HG02642 (cell line): ENCODE measurements around the gene RNH1.

Source experiments
- ATAC-seq: cut with Tn5 transposase; IDR thresholded peaks from one replicate; pipeline ENCODE4 v1.9.1; 2021; ENCODE audit warnings: mild to moderate bottlenecking; ENCODE audit not compliant: unreplicated experiment, poor library complexity

Gene RNH1

DNA sequence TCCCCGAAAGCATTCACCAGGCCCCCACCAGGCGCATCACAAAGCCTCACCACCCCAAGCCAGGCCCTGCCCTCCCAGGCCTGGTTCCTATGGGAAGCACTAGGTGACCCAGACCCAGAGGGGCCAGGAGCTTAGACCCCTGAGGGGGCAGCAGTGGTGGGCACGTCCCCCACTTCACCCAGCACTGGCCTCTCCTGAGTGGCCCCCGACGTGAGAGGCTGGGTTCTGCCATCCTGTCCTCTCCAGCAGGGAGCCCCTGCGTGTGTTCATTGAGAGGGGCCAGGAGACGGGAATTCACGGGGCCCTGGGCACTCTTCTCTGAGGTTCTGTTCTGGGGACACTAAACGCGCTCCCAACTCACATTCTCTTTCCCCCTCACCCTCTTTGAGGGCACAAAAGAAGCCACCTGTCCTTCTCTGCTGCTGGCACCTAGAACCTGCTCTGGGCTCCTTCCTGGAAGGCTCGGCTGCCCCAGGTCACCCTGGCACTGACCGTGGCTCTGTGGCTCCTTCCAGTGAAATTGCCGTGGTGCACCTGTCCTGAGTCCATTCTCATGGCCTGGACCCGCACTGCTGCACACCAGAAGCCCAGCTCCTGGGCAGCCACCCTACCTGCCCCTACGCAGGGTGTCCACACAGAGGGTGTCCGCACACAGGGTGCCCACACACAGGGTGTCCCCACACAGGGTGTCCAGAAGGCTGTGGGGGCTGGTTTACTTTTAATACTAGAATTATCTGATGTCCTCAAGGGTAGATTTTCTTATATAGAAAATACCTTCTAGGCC lies 44.7 kb downstream of the RNH1 start:
- no peak for ATAC-seq

DNA sequence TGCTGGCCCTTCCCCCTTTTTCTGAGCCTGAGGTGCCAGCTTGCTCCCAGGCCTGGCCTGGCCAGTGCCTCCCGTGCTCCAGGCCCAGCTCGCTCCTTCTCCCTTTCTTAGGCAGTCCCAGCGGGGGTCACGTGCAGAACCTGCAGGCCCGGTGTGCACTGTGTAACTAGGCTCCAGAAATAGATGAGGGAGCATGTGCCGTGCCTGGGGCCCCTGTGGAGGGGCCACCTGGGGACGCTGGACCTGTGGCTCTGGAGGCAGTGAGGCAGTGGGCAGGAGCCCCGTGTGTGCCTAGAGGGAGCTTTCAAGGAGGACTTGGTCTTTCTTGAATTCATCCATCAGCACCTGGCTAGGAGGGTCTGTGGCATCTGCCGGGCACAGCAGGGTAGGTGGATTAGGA lies 45.4 kb downstream of the RNH1 start:
- ATAC-seq = no peak

DNA sequence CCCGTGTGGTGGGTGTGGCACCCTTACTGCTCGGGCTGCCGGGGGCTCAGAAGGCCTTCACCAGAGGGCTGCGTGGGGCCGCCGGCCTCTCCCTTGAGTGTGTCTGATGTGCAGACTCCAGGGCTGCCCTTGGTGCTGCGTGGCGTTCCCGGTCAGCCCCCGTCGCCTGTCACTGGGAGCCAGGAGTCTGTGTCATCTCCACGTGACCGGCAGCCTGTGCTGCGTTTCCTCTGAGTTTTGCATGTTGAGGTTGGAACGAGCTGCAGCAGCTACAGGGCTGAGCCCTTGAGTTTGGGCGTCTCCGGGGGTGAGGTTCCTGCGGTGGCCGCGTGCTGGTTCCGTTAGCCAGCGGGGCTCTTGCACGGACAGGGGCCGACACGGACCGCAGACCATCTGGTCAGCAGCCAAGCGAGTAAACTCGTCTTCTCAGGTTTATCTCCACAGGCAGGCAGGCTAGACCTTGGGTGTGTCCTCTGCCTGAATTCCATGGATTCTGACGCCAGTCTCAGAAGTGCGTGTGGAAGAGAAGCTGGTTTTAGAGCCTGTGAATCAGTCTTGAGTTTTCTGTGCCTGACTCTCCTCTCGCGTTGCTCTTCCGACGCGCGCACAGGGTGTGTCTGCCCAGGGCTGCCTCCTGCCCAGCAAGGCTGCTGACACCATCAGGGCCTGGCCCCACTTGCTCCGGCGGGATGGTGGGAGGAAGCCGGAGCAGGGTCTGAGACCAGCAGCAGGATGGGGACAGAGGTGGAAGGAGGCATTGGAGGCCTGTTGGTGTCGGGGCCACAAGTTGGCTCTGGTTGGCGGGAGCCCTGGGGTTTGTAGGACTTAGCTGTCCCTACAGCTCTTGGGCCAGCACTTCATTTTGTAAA lies 46.5 kb downstream of the RNH1 start:
- no peak for ATAC-seq

DNA sequence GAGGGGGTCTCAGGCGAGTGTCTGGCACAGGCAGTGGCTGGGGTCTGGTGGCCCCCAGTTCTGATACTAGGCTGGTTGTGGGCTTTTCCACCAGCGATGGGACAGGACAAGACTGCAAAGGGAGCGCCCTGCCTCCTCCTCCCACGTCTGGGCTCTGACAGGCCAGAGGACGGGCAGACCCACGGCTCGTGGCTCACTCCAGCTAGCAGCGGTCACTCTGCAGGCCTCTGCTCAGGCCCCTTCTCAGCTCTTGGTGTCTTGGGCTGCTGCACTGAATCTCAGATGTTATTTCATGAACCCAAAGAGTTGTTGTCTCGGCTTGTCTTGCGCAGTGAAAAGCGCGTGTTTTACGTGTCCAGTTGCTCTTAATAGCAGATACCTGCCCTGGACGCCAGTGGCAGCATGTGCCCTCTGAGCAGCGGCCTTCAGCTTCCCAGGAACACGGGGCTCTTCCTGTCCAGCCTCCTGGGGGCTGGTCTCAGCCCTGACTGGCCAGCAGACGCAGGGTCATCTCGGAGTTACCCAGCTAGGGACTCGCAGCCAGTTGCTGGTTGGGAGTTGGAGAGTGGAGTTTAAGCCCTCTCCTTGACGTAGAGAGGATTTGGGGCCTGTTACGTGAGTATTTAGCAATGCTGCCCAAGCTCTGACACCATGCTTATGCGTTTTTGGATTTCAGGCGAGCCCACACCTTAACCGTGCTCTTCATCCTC lies 47.4 kb downstream of the RNH1 start:
- no peak for ATAC-seq

DNA sequence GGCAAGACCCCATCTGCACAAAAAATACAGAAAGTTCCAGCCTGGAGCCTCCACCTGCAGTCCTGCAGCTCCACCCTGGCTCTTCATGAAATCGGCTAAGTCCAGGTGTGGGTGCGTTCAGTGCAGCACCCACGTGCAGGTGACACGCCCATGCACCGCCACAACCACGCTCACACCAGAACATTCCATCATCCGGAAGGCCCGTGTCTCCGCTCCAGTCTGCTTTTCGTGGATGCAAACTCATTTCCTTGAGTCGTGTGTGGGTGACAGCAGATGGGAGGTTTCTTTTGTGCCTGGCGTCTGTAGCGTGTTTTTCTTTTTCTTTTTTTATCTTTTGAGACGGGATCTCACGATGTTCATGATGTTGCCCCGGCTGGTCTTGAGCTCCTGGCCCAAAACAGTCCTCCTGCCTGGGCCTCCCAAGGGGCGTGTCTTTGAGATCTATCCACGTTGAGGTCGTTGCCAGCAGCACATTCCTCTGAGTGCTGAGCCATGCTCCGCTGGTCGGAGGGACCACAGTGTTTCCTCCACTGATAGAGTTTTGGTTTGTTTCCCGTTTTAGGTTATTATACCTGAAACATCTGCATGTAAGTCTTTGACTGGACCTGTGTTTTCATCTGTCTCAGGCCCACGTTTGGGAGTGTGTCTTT lies 49.8 kb downstream of the RNH1 start:
- no peak for ATAC-seq

DNA sequence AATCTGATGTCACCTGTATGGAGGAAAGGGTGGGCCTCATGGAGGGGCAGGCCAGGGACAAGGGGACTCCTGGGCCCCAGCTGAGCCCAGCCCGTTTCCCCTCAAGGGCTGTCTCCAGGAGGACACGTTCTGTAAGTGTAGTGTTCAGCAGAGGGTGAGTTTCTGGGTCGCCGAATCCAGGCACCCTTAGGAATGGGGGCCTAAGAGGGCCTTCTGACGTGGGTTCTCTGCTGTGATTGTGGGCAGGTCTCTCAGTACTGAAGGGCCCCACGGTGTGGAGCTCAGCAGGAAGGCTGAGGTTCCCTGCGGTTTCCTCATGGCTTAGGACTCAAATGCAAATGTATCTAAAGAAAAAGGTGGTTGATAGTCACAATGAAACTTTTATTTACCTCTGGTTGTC lies 50.5 kb downstream of the RNH1 start:
- ATAC-seq = no peak

DNA sequence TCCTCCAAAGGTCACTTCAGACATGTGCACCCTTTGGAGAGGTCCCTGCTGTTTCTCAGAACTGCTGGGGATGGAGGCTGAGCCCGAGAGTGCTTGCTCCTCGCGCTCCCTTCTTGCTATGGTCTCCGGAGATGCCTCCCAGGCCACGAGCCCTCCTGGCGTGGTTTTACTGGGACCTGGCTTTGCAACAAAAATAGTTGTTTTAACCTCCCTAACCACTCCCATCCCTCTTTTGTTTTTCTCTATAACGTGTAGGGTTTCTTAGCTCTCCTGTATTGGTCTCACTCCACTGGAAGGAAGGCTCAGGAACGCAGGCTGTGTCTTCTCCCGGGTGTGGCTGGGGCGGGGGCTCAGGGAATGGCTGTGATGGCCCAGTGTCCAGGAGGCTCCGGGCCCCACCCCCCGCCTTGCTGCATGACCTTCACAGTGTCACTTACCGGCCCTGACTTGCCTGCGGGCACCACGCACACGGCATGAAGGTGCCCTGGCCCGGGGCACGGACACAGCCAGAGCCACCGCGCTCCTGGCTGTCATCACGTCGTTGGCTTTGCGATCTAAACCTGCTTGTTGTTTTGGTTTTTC lies 51.4 kb downstream of the RNH1 start:
- ATAC-seq = no peak

DNA sequence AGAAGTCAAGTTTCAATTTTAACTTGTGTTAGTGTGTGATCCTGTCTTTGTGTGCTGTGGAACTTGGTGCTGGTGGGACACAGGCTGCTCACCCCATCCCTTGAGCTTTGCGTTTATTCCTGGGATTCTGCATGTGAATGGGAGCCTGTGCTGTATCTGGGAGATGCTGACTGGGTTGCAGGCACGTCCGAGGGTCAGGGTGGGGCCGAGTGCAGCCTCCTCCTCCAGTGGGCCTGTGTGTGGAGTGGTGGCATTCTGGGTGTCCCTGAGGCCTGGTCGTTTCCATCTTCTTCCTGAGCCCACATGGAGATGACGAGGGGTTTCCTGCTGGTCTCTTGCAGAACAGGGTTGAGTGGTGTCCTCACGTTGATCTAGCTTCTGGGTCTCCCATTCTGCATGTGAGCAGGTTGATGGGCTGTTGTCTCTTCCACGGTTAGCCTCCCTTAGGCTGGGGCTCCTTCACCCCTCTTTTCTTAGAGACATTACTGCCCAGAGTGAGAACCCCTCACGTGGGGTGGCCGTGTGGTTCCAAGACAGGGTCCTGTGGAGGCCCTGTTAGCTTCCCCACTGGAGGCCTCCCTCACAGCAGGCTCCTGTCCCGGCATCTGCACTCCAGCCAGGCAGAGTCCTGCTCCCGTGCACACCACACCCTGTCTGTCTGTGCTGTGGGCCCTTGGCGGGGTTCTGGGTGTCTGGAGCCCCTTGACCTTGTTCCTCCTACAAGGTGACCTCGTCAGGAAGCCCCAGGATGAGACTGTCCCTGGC lies 52.1 kb downstream of the RNH1 start:
- no peak for ATAC-seq

DNA sequence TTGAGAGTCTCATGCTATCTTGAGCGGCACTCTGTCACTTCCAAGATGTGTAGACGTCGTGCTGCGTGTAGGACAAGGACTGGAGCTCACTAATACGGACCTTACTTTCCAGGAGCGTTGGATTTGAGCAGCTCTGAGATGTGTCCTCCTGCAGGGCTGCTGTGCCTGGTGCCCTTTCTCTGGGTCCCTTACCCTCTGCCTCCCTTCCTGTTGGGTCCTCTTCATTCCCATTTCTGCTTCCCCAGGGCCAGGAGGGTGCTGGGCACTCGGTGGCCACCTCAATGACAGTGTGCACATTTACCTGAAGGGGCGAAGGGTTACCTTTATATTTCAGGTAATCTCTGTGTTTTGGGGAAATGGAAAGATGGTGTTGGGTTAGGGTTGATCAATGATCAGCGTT lies 53.0 kb downstream of the RNH1 start:
- ATAC-seq = no peak

DNA sequence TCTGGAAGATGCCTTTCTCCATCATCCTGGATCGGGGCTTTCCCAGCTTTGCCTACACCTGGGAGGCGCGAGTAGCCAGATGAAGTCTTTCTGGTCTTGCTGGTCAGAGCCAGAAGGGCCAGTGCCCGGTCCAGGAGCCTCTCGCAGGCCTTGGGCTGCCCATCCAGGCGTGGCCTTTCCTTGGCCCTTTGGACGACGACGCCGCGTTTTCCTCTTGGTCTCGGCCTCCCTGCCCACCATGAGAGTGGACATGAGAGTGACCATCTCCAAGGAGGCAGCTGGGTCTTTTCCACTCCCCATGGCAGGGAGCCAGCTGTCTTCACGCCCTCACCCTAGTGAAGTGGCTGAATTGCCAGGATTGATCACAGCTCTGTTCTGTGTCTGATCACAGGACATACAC lies 53.5 kb downstream of the RNH1 start:
- no peak for ATAC-seq

DNA sequence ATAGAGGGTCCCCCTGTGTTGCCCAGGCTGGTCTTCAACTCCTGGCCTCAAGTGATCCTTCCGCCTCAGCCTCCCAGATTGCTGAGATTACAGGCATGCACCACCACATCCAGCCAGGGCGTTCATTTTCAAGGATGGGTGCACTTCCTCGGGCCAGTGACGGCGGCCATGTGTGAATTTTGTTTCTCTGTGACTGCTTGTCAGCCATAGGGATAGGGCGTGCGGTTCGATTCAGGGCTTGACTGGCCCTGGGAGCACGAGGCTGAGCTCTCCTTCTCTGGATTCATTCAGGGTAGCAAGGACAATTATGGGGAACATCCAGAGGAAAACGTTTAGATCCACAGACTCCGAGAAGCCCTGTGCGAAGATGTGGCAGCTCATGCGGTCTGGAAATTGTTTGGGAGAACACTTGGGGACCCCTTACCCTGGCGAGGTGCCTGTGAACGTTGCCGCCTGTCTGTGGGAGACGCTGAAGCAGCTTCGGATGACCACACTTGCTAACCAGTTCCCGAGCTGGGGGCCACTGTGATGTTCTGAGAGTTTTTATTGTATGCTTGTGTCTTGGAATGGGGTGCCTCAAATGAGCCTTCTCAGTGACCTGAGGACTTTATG lies 54.0 kb downstream of the RNH1 start:
- no peak for ATAC-seq

DNA sequence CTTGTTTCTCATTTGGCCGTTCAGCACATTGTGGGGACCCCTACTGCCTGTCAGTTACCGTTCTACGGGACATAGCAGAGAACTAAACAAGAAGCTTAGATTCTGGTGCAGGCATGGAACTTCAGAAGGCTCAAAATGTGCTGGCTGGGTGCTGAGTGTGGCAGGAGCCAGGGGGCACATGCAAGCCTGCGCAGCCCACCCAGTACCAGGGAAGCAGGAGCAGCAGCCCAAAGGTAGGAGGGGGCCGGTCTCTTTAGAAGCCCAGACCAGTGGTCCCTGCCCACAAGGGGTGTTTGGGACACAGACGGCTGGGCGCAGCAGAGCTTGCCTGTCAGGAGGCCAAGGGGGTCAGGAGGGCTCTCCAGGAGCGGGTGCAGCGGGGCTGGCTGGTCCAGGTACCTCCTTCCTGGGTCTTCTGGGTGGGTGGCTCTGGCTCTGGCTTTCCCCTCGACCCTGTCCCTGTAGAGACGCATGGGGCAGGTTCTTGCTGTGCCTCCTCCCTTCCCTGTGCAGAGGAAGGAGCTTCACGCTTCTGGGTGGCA lies 54.8 kb downstream of the RNH1 start:
- no peak for ATAC-seq

DNA sequence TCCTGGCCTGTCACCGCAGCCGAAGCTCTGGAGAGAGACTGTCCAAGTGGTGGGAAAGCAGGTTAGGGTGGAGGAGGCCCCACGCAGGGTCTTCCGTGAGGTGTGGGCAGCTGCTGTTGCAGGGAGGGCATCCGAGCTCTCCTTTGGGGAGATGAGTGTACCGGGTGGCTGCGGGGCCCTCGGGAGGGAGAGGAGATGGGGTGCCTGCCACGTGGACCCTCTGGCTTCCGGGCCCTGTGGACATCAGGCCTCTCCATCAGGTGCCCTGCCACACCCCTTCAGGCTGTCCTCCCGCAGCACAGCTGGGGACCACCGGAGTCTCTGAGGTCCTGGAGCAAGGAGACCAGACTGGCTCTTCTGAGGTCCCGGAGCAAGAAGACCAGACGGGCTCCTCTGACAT lies 55.3 kb downstream of the RNH1 start:
- ATAC-seq = no peak

DNA sequence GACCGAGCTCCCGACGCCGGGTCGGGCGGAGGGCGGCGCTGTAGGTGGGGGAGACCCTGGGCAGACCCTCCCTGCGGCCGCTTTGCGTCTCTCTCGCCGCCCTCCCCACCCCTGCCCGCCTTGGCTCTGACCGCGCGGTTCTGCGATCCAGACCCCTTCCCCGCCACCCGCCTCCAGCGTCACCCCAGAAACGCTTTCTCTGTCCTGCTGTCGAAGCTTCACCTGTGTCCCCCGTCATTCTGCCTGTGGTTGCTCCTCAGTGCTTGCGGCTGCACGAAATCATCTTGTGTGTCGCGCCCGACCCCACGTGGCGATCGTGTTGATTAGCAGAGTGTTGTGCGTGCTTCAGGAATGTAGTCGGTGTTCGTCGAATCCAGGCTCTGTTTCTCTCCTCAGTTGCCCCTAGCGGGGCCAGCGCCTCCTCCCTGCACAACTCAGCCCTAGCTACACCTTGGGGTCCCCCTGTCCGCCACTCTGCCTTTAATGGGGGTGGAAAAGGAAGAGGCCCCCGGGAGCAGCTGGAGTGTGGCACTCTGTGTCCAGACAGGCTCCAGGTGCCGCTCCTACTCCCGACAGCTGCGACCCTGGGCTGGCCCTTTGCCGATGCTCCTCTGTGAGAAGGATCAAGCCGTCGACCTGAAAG lies 56.1 kb downstream of the RNH1 start:
- peak; percentile 5 for ATAC-seq

DNA sequence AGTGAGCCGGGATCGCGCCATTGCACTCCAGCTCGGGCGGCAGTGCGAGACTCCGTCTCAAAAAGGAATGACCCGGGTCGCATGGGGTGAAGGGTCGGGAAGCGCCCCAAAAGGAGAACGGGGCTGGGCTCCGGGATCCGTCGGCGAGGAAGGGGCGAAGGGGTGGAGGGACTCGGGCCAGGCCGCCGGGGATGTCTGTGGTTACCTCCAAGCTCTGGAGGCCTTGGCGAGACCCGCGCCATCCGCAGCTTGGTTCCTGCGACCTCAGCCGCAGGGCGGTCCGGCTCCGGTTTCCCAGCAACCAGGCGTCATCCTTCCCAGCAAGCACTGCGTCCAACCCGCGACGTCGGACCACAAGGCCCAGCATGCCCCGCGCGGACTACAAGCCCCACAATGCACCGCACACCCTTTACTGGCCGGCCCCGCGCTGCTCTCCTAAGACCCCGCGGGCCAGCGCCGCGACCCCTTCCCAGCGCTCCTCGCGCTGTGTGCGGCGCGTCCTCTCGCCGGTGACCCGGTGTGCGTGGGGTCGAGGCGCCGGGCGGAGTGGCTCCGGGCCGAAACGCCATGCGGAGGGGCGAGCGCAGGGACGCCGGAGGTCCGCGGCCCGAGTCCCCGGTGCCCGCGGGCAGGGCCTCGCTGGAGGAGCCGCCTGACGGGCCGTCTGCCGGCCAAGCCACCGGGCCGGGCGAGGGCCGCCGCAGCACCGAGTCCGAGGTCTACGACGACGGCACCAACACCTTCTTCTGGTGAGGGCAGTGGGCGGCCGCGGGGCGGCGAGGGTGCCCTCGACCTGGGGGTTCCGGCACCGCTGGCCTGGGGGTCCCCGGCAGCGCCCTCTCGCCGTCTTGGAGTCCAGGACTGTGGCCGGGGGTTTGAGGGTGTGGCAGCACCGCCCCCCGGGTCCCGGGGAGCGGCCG lies 56.9 kb downstream of the RNH1 start, which contains the start of gene PTDSS2:
Gene PTDSS2, plus strand, starts transcription at position 391 of the 920 bp plus-strand sequence. Its CDS starts 177 bp downstream, at position 568.
- peak; percentile 81 for ATAC-seq

DNA sequence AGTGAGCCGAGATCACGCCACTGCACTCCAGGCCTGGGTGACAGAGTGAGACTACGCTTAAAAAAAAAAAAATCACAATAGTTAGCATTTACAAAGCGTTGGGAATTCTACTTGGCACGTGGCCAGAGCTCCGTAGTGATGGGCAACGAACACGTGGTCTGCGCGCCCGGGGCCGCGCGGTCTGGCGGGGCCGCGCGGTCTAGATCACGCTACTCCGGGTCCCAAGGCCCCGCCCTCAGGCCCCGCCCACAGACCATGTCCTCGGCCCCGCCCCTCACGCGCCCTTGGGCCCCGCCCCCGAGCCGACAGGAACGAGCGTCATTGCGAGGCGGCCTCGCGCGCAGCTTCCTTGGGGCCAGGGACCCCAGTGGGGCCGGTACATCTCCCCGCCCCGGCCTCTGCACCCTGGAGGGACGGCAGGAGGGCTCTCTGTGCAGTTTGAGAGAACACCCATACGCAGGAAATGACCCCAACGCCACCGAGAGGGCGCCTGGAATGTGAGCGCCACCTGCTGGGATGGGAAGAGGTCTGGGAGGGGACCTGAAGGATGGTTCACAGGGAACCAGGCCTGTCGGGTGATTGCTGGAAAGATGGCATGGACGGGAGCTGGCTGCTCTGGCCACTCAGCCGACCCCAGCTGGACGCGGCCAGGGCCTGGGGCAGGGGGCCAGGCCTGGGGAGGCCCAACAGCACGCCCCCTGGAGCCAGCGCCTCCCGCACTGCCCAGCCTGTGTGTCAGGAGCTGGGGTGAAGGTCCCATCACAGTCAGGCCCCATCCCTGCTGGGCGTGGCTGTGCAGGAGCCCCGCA lies 58.9 kb downstream of the RNH1 start:
- peak; percentile 55 for ATAC-seq
